Activated T-cell treated with anti-CD3 and anti-CD28 coated beads for 48 hours (primary cell): Measurements from ENCODE around the gene PCSK4.
"Not testable (repeated sequence)": the region's sequence is repeated elsewhere in the genome, so short reads cannot be mapped to it uniquely, and the experiment has no call there.

Experiments
- DNase-seq: peaks from one replicate; pipeline ENCODE4 v3.0.0-alpha.2; 2020; ENCODE audit warnings: low read depth

The PCSK4 gene

GRCh38 chr19:1490311-1491113, at the start of gene PCSK4:
Gene PCSK4, minus strand, starts transcription at chr19:1490350. Its CDS starts 4 bp downstream, at chr19:1490346.
- peak; percentile 96 for DNase-seq

- DNase-seq: not testable (repeated sequence)
These were observed 49.6 kb upstream of the PCSK4 start for GRCh38 chr19:1539749-1540148.

GRCh38 chr19:1538978-1539377, 48.8 kb upstream of the PCSK4 start:
- DNase-seq: no peak

- not testable (repeated sequence) for DNase-seq
These were observed 45.5 kb upstream of the PCSK4 start for GRCh38 chr19:1535699-1536098.

- DNase-seq: no peak
These were observed 44.8 kb upstream of the PCSK4 start for GRCh38 chr19:1534972-1535371.

GRCh38 chr19:1533510-1534150, 43.5 kb upstream of the PCSK4 start:
- no peak for DNase-seq

GRCh38 chr19:1532003-1532402, 41.9 kb upstream of the PCSK4 start:
- DNase-seq: no peak

- no peak for DNase-seq
These were observed 41.4 kb upstream of the PCSK4 start for GRCh38 chr19:1531587-1531986.

- not testable (repeated sequence) for DNase-seq
These were observed 40.7 kb upstream of the PCSK4 start for GRCh38 chr19:1530856-1531255.

GRCh38 chr19:1529430-1529816, 39.3 kb upstream of the PCSK4 start:
- no peak for DNase-seq

- no peak for DNase-seq
These were observed 38.7 kb upstream of the PCSK4 start for GRCh38 chr19:1528596-1529429.

- DNase-seq: no peak
These were observed 37.6 kb upstream of the PCSK4 start for GRCh38 chr19:1527650-1528309.

GRCh38 chr19:1526979-1527649, 37.0 kb upstream of the PCSK4 start:
- no peak for DNase-seq

GRCh38 chr19:1526066-1526778, 36.1 kb upstream of the PCSK4 start:
- no peak for DNase-seq

GRCh38 chr19:1525343-1525742, 35.2 kb upstream of the PCSK4 start:
- no peak for DNase-seq

GRCh38 chr19:1524972-1525325, 34.8 kb upstream of the PCSK4 start:
- no peak for DNase-seq

GRCh38 chr19:1524287-1524971, 34.3 kb upstream of the PCSK4 start:
- no peak for DNase-seq

- no peak for DNase-seq
These were observed 33.5 kb upstream of the PCSK4 start, which contains the start of gene PLK5 for GRCh38 chr19:1523412-1524286. Gene PLK5, plus strand, starts transcription at chr19:1524077. Its CDS starts 2,920 bp downstream, at chr19:1526997.

GRCh38 chr19:1522838-1523237, 32.7 kb upstream of the PCSK4 start:
- no peak for DNase-seq
